ENCODE results near the gene PHKA1.

Gene PHKA1

DNA sequence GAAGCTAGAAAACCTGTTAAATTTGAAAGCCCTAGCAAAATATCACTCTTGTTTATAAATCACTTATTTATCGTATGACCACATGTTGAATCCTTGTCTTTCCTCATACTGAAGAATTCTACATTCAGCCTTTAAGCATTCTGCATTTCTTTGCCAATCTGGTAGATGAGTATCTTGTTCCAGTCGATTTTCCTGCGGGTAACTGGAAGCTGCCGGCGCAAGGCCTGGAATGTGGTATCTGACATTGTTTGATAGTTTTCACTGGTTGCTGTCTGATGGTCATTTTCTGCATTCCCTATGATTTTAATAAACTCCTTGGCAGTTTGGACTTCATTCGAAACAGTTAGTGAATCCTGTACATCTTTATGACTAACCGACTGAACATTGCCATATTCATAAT, 13.7 kb upstream of the PHKA1 start:
- Histone ChIP-seq H3K36me3 (replicated peaks; ENCODE audit: insufficient read depth, low read length) (no peaks in the 10 kb centered on the region), H3K4me2 (ENCODE audit: low read depth, low read length) (no peak overlapping the region), H2AFZ (ENCODE audit: low read length) (no peak overlapping the region), H3K4me1 (ENCODE audit: low read length) (no peaks in the 10 kb centered on the region), H3K27ac (ENCODE audit: low read length) (no peak overlapping the region), H3K9me2 (replicated peaks; ENCODE audit: insufficient read depth, low read length) (no peaks in the 10 kb centered on the region), H3K9me3 (replicated peaks; ENCODE audit: insufficient read depth, low read length) (no peaks in the 10 kb centered on the region), H4K20me1 (ENCODE audit: insufficient read depth, low read length) (no peaks in the 10 kb centered on the region), H3K4me3 (ENCODE audit: low read length) (no peak overlapping the region), H3K79me2 (ENCODE audit: low read length) (no peaks in the 10 kb centered on the region), H3K27me3 (replicated peaks; ENCODE audit: insufficient read depth, low read length) (no peaks in the 10 kb centered on the region), H3F3A (ENCODE audit: insufficient read depth, low read length) (no peaks in the 10 kb centered on the region), H3K9ac (ENCODE audit: low read length) (no peak overlapping the region)
- TF ChIP-seq EZH2phosphoT487 (IDR thresholded peaks at IDR 0.05; ENCODE audit: low read length) (no peak), EZH2 (optimal IDR thresholded peaks at IDR 0.05; ENCODE audit: low read depth, low read length) (no peak)
- TF ChIP-seq, protein P1, sequence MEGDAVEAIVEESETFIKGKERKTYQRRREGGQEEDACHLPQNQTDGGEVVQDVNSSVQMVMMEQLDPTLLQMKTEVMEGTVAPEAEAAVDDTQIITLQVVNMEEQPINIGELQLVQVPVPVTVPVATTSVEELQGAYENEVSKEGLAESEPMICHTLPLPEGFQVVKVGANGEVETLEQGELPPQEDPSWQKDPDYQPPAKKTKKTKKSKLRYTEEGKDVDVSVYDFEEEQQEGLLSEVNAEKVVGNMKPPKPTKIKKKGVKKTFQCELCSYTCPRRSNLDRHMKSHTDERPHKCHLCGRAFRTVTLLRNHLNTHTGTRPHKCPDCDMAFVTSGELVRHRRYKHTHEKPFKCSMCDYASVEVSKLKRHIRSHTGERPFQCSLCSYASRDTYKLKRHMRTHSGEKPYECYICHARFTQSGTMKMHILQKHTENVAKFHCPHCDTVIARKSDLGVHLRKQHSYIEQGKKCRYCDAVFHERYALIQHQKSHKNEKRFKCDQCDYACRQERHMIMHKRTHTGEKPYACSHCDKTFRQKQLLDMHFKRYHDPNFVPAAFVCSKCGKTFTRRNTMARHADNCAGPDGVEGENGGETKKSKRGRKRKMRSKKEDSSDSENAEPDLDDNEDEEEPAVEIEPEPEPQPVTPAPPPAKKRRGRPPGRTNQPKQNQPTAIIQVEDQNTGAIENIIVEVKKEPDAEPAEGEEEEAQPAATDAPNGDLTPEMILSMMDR (IDR thresholded peaks at IDR 0.05; ENCODE audit: low read length): no peak
- DNase-seq: no peak

DNA sequence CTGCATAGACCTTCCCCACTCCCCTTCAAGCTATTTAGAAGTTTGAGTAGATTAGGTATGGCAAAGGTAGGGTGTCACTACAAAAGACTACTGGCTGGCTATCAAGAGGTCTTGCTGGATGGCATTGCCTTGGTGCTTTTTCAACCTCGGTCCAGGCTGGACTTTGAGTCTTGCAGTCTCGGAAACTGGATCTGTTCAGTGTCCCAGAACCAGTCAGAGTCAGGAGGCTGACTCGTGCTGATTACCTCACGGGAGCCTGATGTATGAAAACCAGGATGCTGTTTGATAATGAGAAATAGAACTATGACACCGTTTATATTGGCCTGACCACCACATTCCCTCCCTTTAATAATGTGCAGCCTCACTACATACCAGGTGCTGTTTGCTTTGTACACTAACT, 2.7 kb upstream of the PHKA1 start:
- H4K20me1 ChIP-seq (ENCODE audit: insufficient read depth, low read length): no peaks in the 10 kb centered on the region
- no peak overlapping the region for H3K4me3 ChIP-seq (ENCODE audit: low read length)
- H3K27me3 ChIP-seq (replicated peaks; ENCODE audit: insufficient read depth, low read length): no peaks in the 10 kb centered on the region
- H3K4me2 ChIP-seq (ENCODE audit: low read depth, low read length): no peak overlapping the region
- no peak overlapping the region for H3K27ac ChIP-seq (ENCODE audit: low read length)
- peaks cover 4% of the 10 kb centered on the region; the same call in 1 of the 2 replicates for H3F3A ChIP-seq (ENCODE audit: insufficient read depth, low read length)
- H3K9me3 ChIP-seq (replicated peaks; ENCODE audit: insufficient read depth, low read length): no peaks in the 10 kb centered on the region
- TF ChIP-seq, protein P1 (IDR thresholded peaks at IDR 0.05; ENCODE audit: low read length): no peak
- TF ChIP-seq EZH2 (optimal IDR thresholded peaks at IDR 0.05; ENCODE audit: low read depth, low read length) (no peak), EZH2phosphoT487 (IDR thresholded peaks at IDR 0.05; ENCODE audit: low read length) (no peak)
- no peak for DNase-seq
- H3K9me2 ChIP-seq (replicated peaks; ENCODE audit: insufficient read depth, low read length): no peaks in the 10 kb centered on the region
- H3K4me1 ChIP-seq (ENCODE audit: low read length): peaks cover 2% of the 10 kb centered on the region; the same call in 1 of the 2 replicates
- peaks cover 11% of the 10 kb centered on the region for H3K79me2 ChIP-seq (ENCODE audit: low read length)
- H3K9ac ChIP-seq (ENCODE audit: low read length): no peak overlapping the region
- H3K36me3 ChIP-seq (replicated peaks; ENCODE audit: insufficient read depth, low read length): no peaks in the 10 kb centered on the region
- H2AFZ ChIP-seq (ENCODE audit: low read length): no peak overlapping the region

DNA sequence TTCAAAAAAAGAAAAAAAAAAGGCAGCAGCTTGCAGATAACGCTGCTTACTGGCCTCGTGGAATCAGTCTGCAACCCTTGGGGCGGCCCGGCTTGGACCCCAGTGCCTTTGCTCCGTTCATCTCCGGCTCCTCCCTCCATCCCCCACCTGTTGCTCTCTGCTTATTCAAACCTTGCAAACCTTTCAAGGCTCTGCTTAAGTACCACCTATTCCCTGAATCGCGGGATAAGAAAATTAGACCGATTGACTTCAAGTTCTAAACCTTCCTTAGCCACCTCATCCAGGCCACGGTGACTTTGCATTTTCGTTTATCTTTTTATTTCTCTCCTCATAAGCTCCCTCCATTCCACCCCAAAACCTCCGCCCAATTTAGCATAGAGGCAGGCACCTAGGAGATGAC, 1.4 kb upstream of the PHKA1 start:
- no peak overlapping the region for H3K27ac ChIP-seq (ENCODE audit: low read length)

More for the DNA sequence above, 1.4 kb upstream of the PHKA1 start:
- Histone ChIP-seq H3K9ac (ENCODE audit: low read length) (no peak overlapping the region), H3K36me3 (replicated peaks; ENCODE audit: insufficient read depth, low read length) (no peaks in the 10 kb centered on the region), H2AFZ (ENCODE audit: low read length) (no peak overlapping the region), H3F3A (ENCODE audit: insufficient read depth, low read length) (peaks cover 4% of the 10 kb centered on the region; the same call in 1 of the 2 replicates), H3K27me3 (replicated peaks; ENCODE audit: insufficient read depth, low read length) (no peaks in the 10 kb centered on the region), H3K9me2 (replicated peaks; ENCODE audit: insufficient read depth, low read length) (no peaks in the 10 kb centered on the region), H3K4me3 (ENCODE audit: low read length) (no peak overlapping the region), H3K79me2 (ENCODE audit: low read length) (peaks cover 11% of the 10 kb centered on the region), H3K4me1 (ENCODE audit: low read length) (peaks cover 4% of the 10 kb centered on the region; the same call in 1 of the 2 replicates), H3K9me3 (replicated peaks; ENCODE audit: insufficient read depth, low read length) (no peaks in the 10 kb centered on the region), H4K20me1 (ENCODE audit: insufficient read depth, low read length) (no peaks in the 10 kb centered on the region), H3K4me2 (ENCODE audit: low read depth, low read length) (no peak overlapping the region)
- DNase-seq: no peak
- TF ChIP-seq, protein P1 (IDR thresholded peaks at IDR 0.05; ENCODE audit: low read length): no peak
- TF ChIP-seq EZH2 (optimal IDR thresholded peaks at IDR 0.05; ENCODE audit: low read depth, low read length) (no peak), EZH2phosphoT487 (IDR thresholded peaks at IDR 0.05; ENCODE audit: low read length) (no peak)
